K562 (cell line): ENCODE results near the gene CD164. TPM values are rescaled to one million over a fixed set of nuclear protein-coding genes. Genes with fewer than 3 reads are reported as not detected.

ENCODE experiments used
- ELF1 ChIP-seq: fragments of 200-800 bp; sonication (Bioruptor generic); IDR thresholded peaks from 2 replicates; pipeline ENCODE4 v1.6.1; 2016; ENCODE audit warnings: missing genetic modification characterization, missing compliant biosample characterization
- NFIC ChIP-seq: fragments of 450-650 bp; IDR thresholded peaks from 2 replicates; pipeline ENCODE4 v1.6.1; 2017; ENCODE audit warnings: mild to moderate bottlenecking, inconsistent platforms
- POLR2AphosphoS2 ChIP-seq: IDR thresholded peaks from 2 replicates; pipeline ENCODE4 v1.6.1; 2012; ENCODE audit warnings: low read length, improper control_type of control experiment
- SIN3A ChIP-seq, 2 experiments: fragments of 150-350 bp in 1 of 2; IDR thresholded peaks; 2 replicates each; pipeline ENCODE4 v1.6.1; 2011 to 2016; ENCODE audit warnings: borderline replicate concordance in 2 of 2, low read depth in 2 of 2, low read length in 2 of 2, mild to moderate bottlenecking in 2 of 2, moderate library complexity in 2 of 2; ENCODE audit not compliant: control insufficient read depth in 1 of 2
- SRSF1 ChIP-seq: fragments of 200-400 bp; formaldehyde crosslinking; IDR thresholded peaks from 2 replicates; pipeline ENCODE4 v1.6.1; 2017; ENCODE audit warnings: mild to moderate bottlenecking, low read depth, low read length, moderate library complexity
- U2AF1 ChIP-seq: fragments of 200-400 bp; formaldehyde crosslinking; optimal IDR thresholded peaks from 2 replicates; pipeline ENCODE3; 2017; ENCODE audit warnings: mild to moderate bottlenecking, low read depth, low read length, moderate library complexity
- ZC3H11A ChIP-seq: IDR thresholded peaks from 2 replicates; pipeline ENCODE4 v1.6.1; 2012; ENCODE audit warnings: low read depth, low read length, improper control_type of control experiment
- ZKSCAN3 ChIP-seq: fragments of 250-450 bp; sonication (Bioruptor Pico); IDR thresholded peaks from 2 replicates; pipeline ENCODE4 v1.4.0; 2020
- ZNF644 ChIP-seq: fragments of 200-800 bp; sonication (Bioruptor generic); IDR thresholded peaks from 2 replicates; pipeline ENCODE4 v1.6.1; 2016; ENCODE audit warnings: low read depth, missing genetic modification characterization, missing compliant biosample characterization
- ZNF778 ChIP-seq: fragments of 450-650 bp; formaldehyde crosslinking; IDR thresholded peaks from 2 replicates; pipeline ENCODE4 v1.4.0; 2020; ENCODE audit warnings: mild to moderate bottlenecking, moderate library complexity
- ZSCAN32 ChIP-seq: fragments of 450-650 bp; formaldehyde crosslinking; IDR thresholded peaks from 2 replicates; pipeline ENCODE4 v1.4.0; 2020; ENCODE audit warnings: mild to moderate bottlenecking, moderate library complexity
- polyA plus RNA-seq, 8 experiments: library from polyadenylated mRNA; depleted of rRNA in 4 of 8; stranded (reverse) in 5 of 8; unstranded in 3 of 8; fragments of >200 nt; fragmentation: Nextera tagmentation in 2 of 8; fragmentation: Illumina TruSeq in 1 of 8; extraction: Ambion mirVana in 2 of 8; extraction: Trizol in 1 of 8; gene quantifications; 2 replicates each; pipeline versions ENCODE4 v1.2.1 to v1.2.3, GENCODE V29; 2011 to 2014; ENCODE audit warnings: inconsistent platforms in 1 of 8, missing spikeins in 1 of 8
- total RNA-seq, 7 experiments: library from RNA; depleted of rRNA in 6 of 7; stranded (reverse); fragments of >200 nt in 6 of 7; fragmentation: Illumina TruSeq in 2 of 7; extraction: Trizol in 2 of 7; gene quantifications; 2 replicates each; pipeline versions ENCODE4 v1.2.1 to v1.2.3, GENCODE V29; 2011 to 2021; ENCODE audit warnings: low replicate concordance in 1 of 7
- TF ChIP-seq, protein P1 (sequence below), 2 experiments: fragments of 450-650 bp in 1 of 2; sonication (generic) in 1 of 2; formaldehyde crosslinking in 1 of 2; IDR thresholded peaks; 2 replicates each; pipeline versions ENCODE4 v1.7.1 to v1.9.0; 2016 to 2022; ENCODE audit warnings: inconsistent platforms in 1 of 2, mild to moderate bottlenecking in 1 of 2, missing genetic modification reagents in 1 of 2
- TF ChIP-seq, protein P2 (sequence below), 2 experiments: fragments of 450-650 bp; conservative IDR thresholded peaks; 2 replicates each; pipeline ENCODE4 v1.6.1; 2017; ENCODE audit warnings: mild to moderate bottlenecking in 2 of 2, moderate library complexity in 2 of 2
- TF ChIP-seq, protein P3 (sequence below), 3 experiments: IDR thresholded peaks in 2 of 3; conservative IDR thresholded peaks in 1 of 3; 2 replicates each; pipeline ENCODE4 v1.5.1; 2011 to 2012; ENCODE audit warnings: low read length in 3 of 3, mild to moderate bottlenecking in 3 of 3, control low read depth in 2 of 3, improper control_type of control experiment in 1 of 3, inconsistent platforms in 1 of 3, low read depth in 1 of 3, mixed read lengths in 1 of 3, moderate library complexity in 1 of 3; ENCODE audit not compliant: insufficient read depth in 2 of 3

The CD164 gene
- total and polyA plus RNA-seq, 9 of the 15 experiments (the other 6 are each of a cell fraction or from before 2014, with no cell fraction given): 79.5 to 317 (median 165) TPM

DNA sequence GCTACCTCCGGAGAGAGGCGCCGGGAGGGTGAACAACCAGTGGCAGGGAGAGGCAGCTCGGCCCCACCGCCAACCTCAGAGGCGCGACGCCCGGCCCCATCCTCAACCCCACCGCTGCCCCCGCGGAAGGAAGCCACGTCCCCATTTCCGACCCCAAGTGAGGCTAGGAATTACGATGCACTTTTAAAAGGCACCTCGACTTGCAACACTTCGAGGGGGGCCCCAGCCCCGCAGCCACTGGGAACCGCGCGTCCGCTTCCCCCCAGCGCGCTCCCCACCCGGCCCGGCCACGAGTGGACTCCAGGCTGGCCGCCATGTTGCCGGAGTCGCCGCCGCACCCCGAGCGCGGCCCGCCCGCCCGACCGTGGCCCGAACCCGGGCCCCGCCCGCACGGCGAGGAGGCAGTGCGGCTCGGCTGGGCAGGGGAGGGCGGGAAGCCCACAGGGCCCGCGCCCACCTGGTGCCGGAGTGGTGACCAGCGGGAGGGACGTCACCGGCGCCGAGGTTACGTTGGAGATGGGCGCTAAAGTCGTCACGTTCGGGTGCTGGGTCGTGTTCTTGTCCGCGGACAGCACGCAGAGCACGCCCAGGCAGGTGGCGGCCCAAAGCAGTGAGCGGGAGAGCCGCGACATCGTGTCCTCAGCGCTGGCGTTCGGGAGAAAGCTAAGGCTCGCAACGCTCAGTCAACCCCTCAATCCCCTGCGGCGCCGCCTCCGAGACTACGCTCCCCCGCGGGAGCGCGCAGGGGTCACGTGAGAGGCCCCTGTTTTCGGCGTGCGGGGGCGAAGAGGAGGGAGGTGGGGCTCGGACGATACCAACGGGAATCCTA, at the start of gene CD164 (continued):
- TF ChIP-seq, protein P1, sequence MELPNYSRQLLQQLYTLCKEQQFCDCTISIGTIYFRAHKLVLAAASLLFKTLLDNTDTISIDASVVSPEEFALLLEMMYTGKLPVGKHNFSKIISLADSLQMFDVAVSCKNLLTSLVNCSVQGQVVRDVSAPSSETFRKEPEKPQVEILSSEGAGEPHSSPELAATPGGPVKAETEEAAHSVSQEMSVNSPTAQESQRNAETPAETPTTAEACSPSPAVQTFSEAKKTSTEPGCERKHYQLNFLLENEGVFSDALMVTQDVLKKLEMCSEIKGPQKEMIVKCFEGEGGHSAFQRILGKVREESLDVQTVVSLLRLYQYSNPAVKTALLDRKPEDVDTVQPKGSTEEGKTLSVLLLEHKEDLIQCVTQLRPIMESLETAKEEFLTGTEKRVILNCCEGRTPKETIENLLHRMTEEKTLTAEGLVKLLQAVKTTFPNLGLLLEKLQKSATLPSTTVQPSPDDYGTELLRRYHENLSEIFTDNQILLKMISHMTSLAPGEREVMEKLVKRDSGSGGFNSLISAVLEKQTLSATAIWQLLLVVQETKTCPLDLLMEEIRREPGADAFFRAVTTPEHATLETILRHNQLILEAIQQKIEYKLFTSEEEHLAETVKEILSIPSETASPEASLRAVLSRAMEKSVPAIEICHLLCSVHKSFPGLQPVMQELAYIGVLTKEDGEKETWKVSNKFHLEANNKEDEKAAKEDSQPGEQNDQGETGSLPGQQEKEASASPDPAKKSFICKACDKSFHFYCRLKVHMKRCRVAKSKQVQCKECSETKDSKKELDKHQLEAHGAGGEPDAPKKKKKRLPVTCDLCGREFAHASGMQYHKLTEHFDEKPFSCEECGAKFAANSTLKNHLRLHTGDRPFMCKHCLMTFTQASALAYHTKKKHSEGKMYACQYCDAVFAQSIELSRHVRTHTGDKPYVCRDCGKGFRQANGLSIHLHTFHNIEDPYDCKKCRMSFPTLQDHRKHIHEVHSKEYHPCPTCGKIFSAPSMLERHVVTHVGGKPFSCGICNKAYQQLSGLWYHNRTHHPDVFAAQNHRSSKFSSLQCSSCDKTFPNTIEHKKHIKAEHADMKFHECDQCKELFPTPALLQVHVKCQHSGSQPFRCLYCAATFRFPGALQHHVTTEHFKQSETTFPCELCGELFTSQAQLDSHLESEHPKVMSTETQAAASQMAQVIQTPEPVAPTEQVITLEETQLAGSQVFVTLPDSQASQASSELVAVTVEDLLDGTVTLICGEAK (IDR thresholded peaks at IDR 0.05): no peak
- TF ChIP-seq, protein P1 (CRISPR knock-in tag; IDR thresholded peaks at IDR 0.05): 0 out of 2 replicates have a peak, but pooled peaks have one; percentile 16
- TF ChIP-seq, protein P2, sequence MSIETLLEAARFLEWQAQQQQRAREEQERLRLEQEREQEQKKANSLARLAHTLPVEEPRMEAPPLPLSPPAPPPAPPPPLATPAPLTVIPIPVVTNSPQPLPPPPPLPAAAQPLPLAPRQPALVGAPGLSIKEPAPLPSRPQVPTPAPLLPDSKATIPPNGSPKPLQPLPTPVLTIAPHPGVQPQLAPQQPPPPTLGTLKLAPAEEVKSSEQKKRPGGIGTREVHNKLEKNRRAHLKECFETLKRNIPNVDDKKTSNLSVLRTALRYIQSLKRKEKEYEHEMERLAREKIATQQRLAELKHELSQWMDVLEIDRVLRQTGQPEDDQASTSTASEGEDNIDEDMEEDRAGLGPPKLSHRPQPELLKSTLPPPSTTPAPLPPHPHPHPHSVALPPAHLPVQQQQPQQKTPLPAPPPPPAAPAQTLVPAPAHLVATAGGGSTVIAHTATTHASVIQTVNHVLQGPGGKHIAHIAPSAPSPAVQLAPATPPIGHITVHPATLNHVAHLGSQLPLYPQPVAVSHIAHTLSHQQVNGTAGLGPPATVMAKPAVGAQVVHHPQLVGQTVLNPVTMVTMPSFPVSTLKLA (conservative IDR thresholded peaks at IDR 0.05): no peak
- no peak for TF ChIP-seq SRSF1
- peak; percentile 31 for TF ChIP-seq NFIC
- no peak for TF ChIP-seq ZC3H11A
- TF ChIP-seq POLR2AphosphoS2: peak; percentile 71; the same call in 1 of the 2 replicates
- no peak for TF ChIP-seq ZNF778 (CRISPR knock-in tag)
- 0 out of 2 replicates have a peak, but pooled peaks have one; percentile 50 for TF ChIP-seq ZSCAN32 (CRISPR knock-in tag)
- TF ChIP-seq, protein P3, sequence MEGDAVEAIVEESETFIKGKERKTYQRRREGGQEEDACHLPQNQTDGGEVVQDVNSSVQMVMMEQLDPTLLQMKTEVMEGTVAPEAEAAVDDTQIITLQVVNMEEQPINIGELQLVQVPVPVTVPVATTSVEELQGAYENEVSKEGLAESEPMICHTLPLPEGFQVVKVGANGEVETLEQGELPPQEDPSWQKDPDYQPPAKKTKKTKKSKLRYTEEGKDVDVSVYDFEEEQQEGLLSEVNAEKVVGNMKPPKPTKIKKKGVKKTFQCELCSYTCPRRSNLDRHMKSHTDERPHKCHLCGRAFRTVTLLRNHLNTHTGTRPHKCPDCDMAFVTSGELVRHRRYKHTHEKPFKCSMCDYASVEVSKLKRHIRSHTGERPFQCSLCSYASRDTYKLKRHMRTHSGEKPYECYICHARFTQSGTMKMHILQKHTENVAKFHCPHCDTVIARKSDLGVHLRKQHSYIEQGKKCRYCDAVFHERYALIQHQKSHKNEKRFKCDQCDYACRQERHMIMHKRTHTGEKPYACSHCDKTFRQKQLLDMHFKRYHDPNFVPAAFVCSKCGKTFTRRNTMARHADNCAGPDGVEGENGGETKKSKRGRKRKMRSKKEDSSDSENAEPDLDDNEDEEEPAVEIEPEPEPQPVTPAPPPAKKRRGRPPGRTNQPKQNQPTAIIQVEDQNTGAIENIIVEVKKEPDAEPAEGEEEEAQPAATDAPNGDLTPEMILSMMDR (IDR thresholded peaks at IDR 0.05 in 2 of 3, conservative IDR thresholded peaks at IDR 0.05 in 1 of 3; ENCODE audit: insufficient read depth in 2 of 3, low read depth in 1 of 3, low read length in 3 of 3): no peak
- TF ChIP-seq SIN3A (IDR thresholded peaks at IDR 0.05; ENCODE audit: borderline replicate concordance in 2 of 2, control insufficient read depth in 1 of 2, low read depth in 2 of 2, low read length in 2 of 2): no peak
- TF ChIP-seq U2AF1: no peak
- no peak for TF ChIP-seq ZNF644 (tag)
- TF ChIP-seq ELF1: no peak
- TF ChIP-seq ZKSCAN3 (CRISPR knock-in tag): no peak
